GM10248 (cell line): ENCODE data around the gene POU6F1.
A peak's percentile ranks its signal among the peaks of the same experiment; 100 is the strongest.

Experiments used
- CTCF ChIA-PET: fragments of 300-600 bp; sonication (Branson Sonifier 250); formaldehyde crosslinking; extraction: SDS; loops from one replicate; lab custom pipeline; 2021; ENCODE audit warnings: antibody characterized with exemption; lab: Yijun Ruan, JAX
- POLR2A ChIA-PET: fragments of 350-650 bp; sonication (Branson Sonifier 250); formaldehyde crosslinking; extraction: SDS; loops from one replicate; lab custom pipeline; 2020; ENCODE audit warnings: antibody characterized with exemption; lab: Yijun Ruan, JAX
- DNase-seq: peaks from one replicate; pipeline ENCODE4 v3.0.0; 2012; ENCODE audit errors: extremely low spot score
- CTCF ChIP-seq: IDR thresholded peaks from 2 replicates; pipeline ENCODE4 v1.5.1; 2012; ENCODE audit warnings: mild to moderate bottlenecking, low read depth; ENCODE audit errors: extremely low read depth, missing control alignments, control extremely low read depth

POU6F1 gene

GRCh38 chr12:51181558-51181957, 36.3 kb downstream of the POU6F1 start:
- CTCF ChIA-PET, result no interaction called here

GRCh38 chr12:51177897-51178296, 40.0 kb downstream of the POU6F1 start:
- ChIA-PET POLR2A (no interaction called here), CTCF (interaction anchor here (0.9 to 1.7 kb wide), 2 partner anchors 11 to 163 kb away, joined by 3 to 4 read pairs; no protein-coding TSS in a partner anchor)
- TF ChIP-seq CTCF, result no peak
- DNase-seq, result no peak

More at GRCh38 chr12:51181558-51181957, 36.3 kb downstream of the POU6F1 start:
- DNase-seq, result no peak
- POLR2A ChIA-PET, result no interaction called here
- TF ChIP-seq CTCF, result no peak

- ChIA-PET CTCF (interaction anchor here (0.8 to 1.4 kb wide), 5 partner anchors 9 to 78 kb away, joined by 3 to 8 read pairs (median 3); no protein-coding TSS in a partner anchor), POLR2A (interaction anchor here (0.5 kb wide), 1 partner anchor 70 kb away, joined by 9 read pairs; no protein-coding TSS in a partner anchor)
- TF ChIP-seq CTCF, result no peak
- no peak for DNase-seq
Measured at GRCh38 chr12:51174501-51174900, 43.4 kb downstream of the POU6F1 start.

GRCh38 chr12:51172515-51173431, 45.1 kb downstream of the POU6F1 start, which contains the start of gene TFCP2:
TSS of gene TFCP2 (minus strand) at chr12:51173135. CDS start at chr12:51172422, 713 bp downstream.
- CTCF ChIA-PET, result interaction anchor here (0.9 to 1.6 kb wide), 4 partner anchors 10 to 16 kb away, joined by 4 to 8 read pairs (median 4); no protein-coding TSS in a partner anchor
- DNase-seq, result peak; percentile 96
- TF ChIP-seq CTCF, result no peak
- POLR2A ChIA-PET, result interaction anchor here (0.6 to 1.6 kb wide), 2 partner anchors 11 to 45 kb away, joined by 4 read pairs; partner anchors contain the start of gene POU6F1

GRCh38 chr12:51171884-51172514, 45.9 kb downstream of the POU6F1 start:
- ChIA-PET POLR2A (interaction anchor here (0.5 to 1.6 kb wide), 2 partner anchors 46 to 651 kb away, joined by 4 read pairs; partner anchors contain the start of gene POU6F1), CTCF (interaction anchor here (1.6 kb wide), 1 partner anchor 17 kb away, joined by 5 read pairs; no protein-coding TSS in a partner anchor)
- no peak for TF ChIP-seq CTCF
- DNase-seq, result peak; percentile 29

GRCh38 chr12:51163795-51164194, 54.1 kb downstream of the POU6F1 start:
- no peak for TF ChIP-seq CTCF
- ChIA-PET CTCF (no interaction called here), POLR2A (no interaction called here)
- DNase-seq, result no peak
